K562 treated with DMSO at 1 percent for 4 hours (cell line): ENCODE results near the gene SLC26A8. TPM values are rescaled to one million over a fixed set of nuclear protein-coding genes. Genes with fewer than 3 reads are reported as not detected.

ENCODE experiments used
- total RNA-seq: library from RNA; unstranded; fragments of 300-600 nt; gene quantifications from 2 replicates; pipeline ENCODE4 v1.2.3, GENCODE V29; 2022; ENCODE audit not compliant: insufficient read depth

Gene SLC26A8
- not detected in 2 replicates for total RNA-seq

GRCh38 chr6:36023996-36024795 is at the start of gene SLC26A8:
Gene SLC26A8 (minus strand): TSS chr6:36024641. CDS start chr6:36019707, 4,934 bp downstream.

DNA sequence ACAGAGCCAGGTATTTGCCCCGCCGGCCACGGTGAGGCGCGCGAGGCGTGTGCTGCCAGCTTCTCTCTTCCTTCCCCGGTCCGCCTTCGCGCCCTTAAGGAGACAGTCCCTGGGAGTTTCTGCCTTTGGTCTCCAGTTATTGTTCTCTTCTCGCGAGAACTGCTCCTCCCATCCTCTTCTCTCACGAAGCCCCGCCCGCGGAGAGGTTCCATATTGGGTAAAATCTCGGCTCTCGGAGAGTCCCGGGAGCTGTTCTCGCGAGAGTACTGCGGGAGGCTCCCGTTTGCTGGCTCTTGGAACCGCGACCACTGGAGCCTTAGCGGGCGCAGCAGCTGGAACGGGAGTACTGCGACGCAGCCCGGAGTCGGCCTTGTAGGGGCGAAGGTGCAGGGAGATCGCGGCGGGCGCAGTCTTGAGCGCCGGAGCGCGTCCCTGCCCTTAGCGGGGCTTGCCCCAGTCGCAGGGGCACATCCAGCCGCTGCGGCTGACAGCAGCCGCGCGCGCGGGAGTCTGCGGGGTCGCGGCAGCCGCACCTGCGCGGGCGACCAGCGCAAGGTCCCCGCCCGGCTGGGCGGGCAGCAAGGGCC is 3.2 kb upstream of the SLC26A8 start, which contains the start of gene MAPK14:
Gene MAPK14 (plus strand): TSS at position 308 of the 587 bp plus-strand sequence. CDS start 350 bp downstream, outside the sequence.

GRCh38 chr6:35920793-35921732 is 103.4 kb downstream of the SLC26A8 start, which contains the start of gene SRPK1:
Gene SRPK1 (minus strand): TSS chr6:35921098. CDS start chr6:35921056, 42 bp downstream.

Other genes starting within 250 kb of the SLC26A8 start
- gene CLPSL2, start 248.0 kb downstream of the SLC26A8 start, total RNA-seq = not detected in 2 replicates
- gene CLPSL1, start 243.6 kb downstream of the SLC26A8 start, total RNA-seq = not detected in 2 replicates
- not detected in 2 replicates for gene CLPS, start 227.3 kb downstream of the SLC26A8 start, total RNA-seq
- not detected in 2 replicates for gene LHFPL5, start 219.3 kb downstream of the SLC26A8 start, total RNA-seq
- 32.5 and 44.1 TPM in 2 replicates for gene SRPK1, start 103.5 kb downstream of the SLC26A8 start, total RNA-seq
- gene MAPK14, start 3.2 kb upstream of the SLC26A8 start, total RNA-seq = 28.6 and 33.4 TPM in 2 replicates
- 1.9 and 2.3 TPM in 2 replicates for gene MAPK13, start 105.9 kb upstream of the SLC26A8 start, total RNA-seq
- 23.0 and 25.3 TPM in 2 replicates for gene BRPF3, start 172.1 kb upstream of the SLC26A8 start, total RNA-seq
- not detected in 2 replicates for gene PNPLA1, start 245.4 kb upstream of the SLC26A8 start, total RNA-seq